ENCODE results near the gene TP53I11.

DNA sequence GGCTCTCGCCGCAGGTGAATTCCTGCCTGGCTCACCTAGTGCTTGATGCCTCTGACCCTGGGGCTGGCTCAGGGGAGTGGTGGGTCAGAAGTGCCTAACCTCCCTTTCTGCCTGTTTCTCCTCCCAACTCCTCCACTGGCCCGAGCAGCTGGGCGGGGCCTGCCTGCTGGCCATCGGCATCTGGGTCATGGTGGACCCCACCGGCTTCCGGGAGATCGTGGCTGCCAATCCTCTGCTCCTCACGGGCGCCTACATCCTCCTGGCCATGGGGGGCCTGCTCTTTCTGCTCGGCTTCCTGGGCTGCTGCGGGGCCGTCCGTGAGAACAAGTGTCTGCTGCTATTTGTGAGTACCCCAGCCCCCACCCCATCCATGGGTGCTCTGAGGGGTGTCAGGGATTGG, 41.1 kb downstream of the TP53I11 start:
- TF ChIP-seq EZH2phosphoT487 (IDR thresholded peaks at IDR 0.05; ENCODE audit: insufficient read depth, low read depth) (no peak), EZH2 (IDR thresholded peaks at IDR 0.05; ENCODE audit: insufficient read depth, poor library complexity, severe bottlenecking) (no peak)
